Caco-2 (cell line): ENCODE results near the gene ERVFRD-1. TPM values are rescaled to one million over a fixed set of nuclear protein-coding genes. Genes with fewer than 3 reads are reported as not detected.

Source experiments
- BruUV-seq: library from RNA; stranded (reverse); fragments of 400-500 nt; replicated peaks from 2 replicates; lab custom pipeline; 2021; lab: Mats Ljungman, UMichigan
- CTCF ChIA-PET: fragments of 300-600 bp; sonication (Branson Sonifier 250); formaldehyde crosslinking; loops from one replicate; lab custom pipeline; 2022; ENCODE audit warnings: antibody characterized with exemption; lab: Charles Lee
- POLR2A ChIA-PET: fragments of 300-600 bp; sonication (Branson Sonifier 250); formaldehyde crosslinking; loops from one replicate; lab custom pipeline; 2022; ENCODE audit warnings: antibody characterized with exemption; lab: Charles Lee
- DNase-seq, 2 experiments: peaks; one replicate each; pipeline versions ENCODE4 v3.0.0 to v3.0.0-alpha.2; 2020 to 2022
- H3K27me3 ChIP-seq: replicated peaks from 2 replicates; pipeline ENCODE4 v1.6.0; 2011; ENCODE audit warnings: low read length; ENCODE audit not compliant: control insufficient read depth, insufficient read depth
- H3K36me3 ChIP-seq: 2 replicates; pipeline ENCODE4 v1.5.1; 2011; ENCODE audit warnings: low read length; ENCODE audit not compliant: control insufficient read depth, insufficient read depth
- H3K4me1 ChIP-seq: fragments of 250-450 bp; sonication (Bioruptor Pico); 2 replicates; pipeline ENCODE4 v1.5.1; 2020; ENCODE audit warnings: mild to moderate bottlenecking
- H3K4me3 ChIP-seq: 2 replicates; pipeline ENCODE4 v1.5.1; 2011; ENCODE audit warnings: low read depth, mild to moderate bottlenecking, control low read depth, low read length
- H3K9me3 ChIP-seq: fragments of 250-450 bp; sonication (Bioruptor Pico); 2 replicates; pipeline ENCODE4 v1.5.1; 2020; ENCODE audit warnings: mild to moderate bottlenecking, moderate library complexity
- H3K27ac Mint-ChIP-seq: one replicate; pipeline ENCODE4 v1.8.0; 2022; ENCODE audit warnings: mixed read lengths; ENCODE audit not compliant: unreplicated experiment
- H3K27me3 Mint-ChIP-seq: one replicate; pipeline ENCODE4 v1.8.0; 2022; ENCODE audit warnings: mixed read lengths; ENCODE audit not compliant: insufficient read depth, unreplicated experiment
- H3K36me3 Mint-ChIP-seq: one replicate; pipeline ENCODE4 v1.8.0; 2022; ENCODE audit warnings: mild to moderate bottlenecking, mixed read lengths; ENCODE audit not compliant: insufficient read depth, unreplicated experiment
- H3K4me1 Mint-ChIP-seq: one replicate; pipeline ENCODE4 v1.8.0; 2022; ENCODE audit warnings: low read depth, mixed read lengths; ENCODE audit not compliant: unreplicated experiment
- H3K4me3 Mint-ChIP-seq: one replicate; pipeline ENCODE4 v1.8.0; 2022; ENCODE audit warnings: mild to moderate bottlenecking, moderate library complexity, mixed read lengths; ENCODE audit not compliant: unreplicated experiment
- H3K9me3 Mint-ChIP-seq: one replicate; pipeline ENCODE4 v1.8.0; 2022; ENCODE audit warnings: mixed read lengths; ENCODE audit not compliant: unreplicated experiment
- CTCF ChIP-seq, 2 experiments: fragments of 200-600 bp in 1 of 2; IDR thresholded peaks; 1 replicate in 1 of 2; 2 replicates in 1 of 2; pipeline versions ENCODE4 v1.5.1 to v1.8.0; 2011 to 2022; ENCODE audit warnings: antibody characterized with exemption in 1 of 2, control low read depth in 1 of 2, inconsistent platforms in 1 of 2, low read depth in 1 of 2, low read length in 1 of 2, mild to moderate bottlenecking in 1 of 2, moderate library complexity in 1 of 2; ENCODE audit not compliant: insufficient read depth in 1 of 2, severe bottlenecking in 1 of 2, unreplicated experiment in 1 of 2
- intact Hi-C: fragments of 100-400 bp; cut with micrococcal nuclease; formaldehyde crosslinking; loops from one replicate; pipeline ENCODE4 v1.10.0; 2022; ENCODE audit not compliant: unreplicated experiment
- total RNA-seq: library from RNA; stranded (reverse); gene quantifications from 2 replicates; pipeline ENCODE4 v1.2.3, GENCODE V29; 2022

ERVFRD-1 gene
- total RNA-seq, 1 experiment from 2014 or later = 0.29 TPM

DNA sequence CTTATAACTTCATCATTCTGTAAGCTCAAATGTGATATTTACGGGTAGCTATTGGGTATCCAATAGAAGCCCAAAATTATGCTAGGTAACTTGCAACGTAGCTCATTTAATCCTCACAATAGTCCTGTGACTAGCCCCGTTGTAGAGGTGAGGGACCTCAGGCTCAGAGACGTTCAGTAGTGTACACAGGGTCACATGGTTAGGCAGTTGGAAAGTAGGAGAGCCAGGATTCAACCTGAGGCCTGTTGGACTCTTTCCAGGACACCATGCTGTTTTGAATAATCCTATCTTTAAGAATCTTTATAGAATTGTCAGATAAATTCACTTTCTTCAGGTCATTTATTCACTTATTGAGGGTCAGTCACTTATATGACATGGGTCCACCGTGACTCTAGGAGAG lies 58.2 kb downstream of the ERVFRD-1 start:
- H3K27ac Mint-ChIP-seq = no peak overlapping the region
- H3K4me1 Mint-ChIP-seq = peaks cover 7% of the 10 kb centered on the region
- H3K9me3 ChIP-seq = no peaks in the 10 kb centered on the region
- no TSS peak for BruUV-seq
- no peak for TF ChIP-seq CTCF (IDR thresholded peaks at IDR 0.05; ENCODE audit: insufficient read depth in 1 of 2, low read depth in 1 of 2, low read length in 1 of 2, severe bottlenecking in 1 of 2, unreplicated experiment in 1 of 2)
- H3K27me3 Mint-ChIP-seq = no peaks in the 10 kb centered on the region
- H3K4me1 ChIP-seq = peaks cover 13% of the 10 kb centered on the region
- ChIA-PET POLR2A (interaction anchor here (0.6 kb wide), 2 partner anchors 38 to 145 kb away, joined by 5 read pairs; no protein-coding TSS in a partner anchor), CTCF (interaction anchor here (1.0 to 1.2 kb wide), 3 partner anchors 12 to 99 kb away, joined by 3 to 8 read pairs (median 3); no protein-coding TSS in a partner anchor)
- no peaks in the 10 kb centered on the region for H3K36me3 Mint-ChIP-seq
- no peaks in the 10 kb centered on the region for H3K36me3 ChIP-seq
- no peaks in the 10 kb centered on the region for H3K27me3 ChIP-seq
- intact Hi-C loops = no loop called here
- no peak overlapping the region for H3K4me3 ChIP-seq
- no peak for DNase-seq
- H3K9me3 Mint-ChIP-seq = no peaks in the 10 kb centered on the region
- H3K4me3 Mint-ChIP-seq = no peak overlapping the region

Other genes with a start within 250 kb of the ERVFRD-1 start
- gene GCM2, start 229.7 kb downstream of the ERVFRD-1 start, total RNA-seq = not detected in 2 replicates
- gene SYCP2L, start 224.7 kb downstream of the ERVFRD-1 start, total RNA-seq = 0.12 and 0.20 TPM in 2 replicates
- not detected in 2 replicates for gene ELOVL2, start 67.4 kb downstream of the ERVFRD-1 start, total RNA-seq
- 16.3 and 18.8 TPM in 2 replicates for gene SMIM13, start 17.9 kb downstream of the ERVFRD-1 start, total RNA-seq
- gene NEDD9, start 120.9 kb upstream of the ERVFRD-1 start, total RNA-seq = 33.2 and 36.2 TPM in 2 replicates